SK-N-DZ (cell line): ENCODE measurements around the gene OGFOD2.

Experiments
- DNase-seq: peaks from one replicate; pipeline ENCODE4 v3.0.0-alpha.2; 2015; ENCODE audit warnings: low spot score

OGFOD2 gene

GRCh38 chr12:122988612-122989212 is 13.7 kb downstream of the OGFOD2 start:
- no peak for DNase-seq

DNA sequence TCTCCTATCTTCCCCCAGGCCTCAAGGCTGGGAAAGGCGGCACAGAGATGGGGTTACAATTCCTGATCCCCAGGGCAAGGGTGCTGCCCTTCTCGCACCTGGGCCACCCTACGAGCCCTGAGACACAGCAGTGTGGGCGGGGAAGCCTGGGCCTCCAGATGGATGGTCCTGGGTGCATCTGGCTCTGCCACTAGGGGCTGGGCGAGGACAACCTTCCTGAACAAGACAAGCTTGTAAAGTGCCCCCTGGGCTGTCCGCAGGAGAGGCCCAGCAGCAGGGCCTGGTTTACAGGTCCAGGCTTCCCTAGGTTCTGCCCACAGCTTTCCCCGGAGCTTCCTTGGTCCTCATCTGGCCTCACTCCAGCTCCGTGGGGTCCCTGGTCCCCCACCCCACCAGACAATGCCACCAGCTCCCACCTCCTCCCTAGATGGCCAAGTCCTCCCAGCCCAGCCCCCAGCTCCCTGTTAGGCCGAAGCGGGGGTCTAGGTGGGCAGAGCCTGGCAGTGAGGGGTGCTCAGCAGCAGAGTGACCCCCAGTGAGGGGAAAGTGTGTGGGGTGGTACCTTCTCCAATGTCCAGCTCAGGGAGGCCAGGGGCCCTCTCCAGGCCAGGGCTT is 14.3 kb downstream of the OGFOD2 start:
- no peak for DNase-seq

DNA sequence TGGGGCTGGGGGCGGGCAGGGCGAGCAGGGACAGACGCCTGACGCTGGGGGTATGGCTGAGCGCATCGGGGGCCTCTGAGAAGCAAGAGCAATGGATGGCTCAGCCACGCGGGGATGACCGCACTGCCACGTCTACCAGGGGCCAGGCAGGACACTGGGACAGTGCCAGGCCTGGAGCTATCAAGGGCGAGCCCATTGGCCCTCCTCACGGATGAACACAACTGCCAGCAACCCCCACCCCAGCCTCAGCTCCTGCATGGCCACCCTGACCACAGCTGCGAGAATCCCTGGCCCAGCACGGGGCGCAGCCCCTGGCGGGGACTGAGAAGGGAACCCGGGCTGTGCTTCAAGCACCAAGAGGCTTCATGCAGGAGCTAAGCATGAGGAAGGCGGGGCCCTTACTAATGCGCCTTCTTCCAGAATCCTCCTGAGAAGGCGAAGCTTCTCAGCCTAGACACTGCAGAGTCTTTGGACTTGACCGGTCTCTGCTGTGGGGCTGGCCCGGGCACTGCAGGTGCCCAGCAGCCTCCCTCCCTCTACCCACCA is 14.9 kb downstream of the OGFOD2 start:
- DNase-seq, result no peak

DNA sequence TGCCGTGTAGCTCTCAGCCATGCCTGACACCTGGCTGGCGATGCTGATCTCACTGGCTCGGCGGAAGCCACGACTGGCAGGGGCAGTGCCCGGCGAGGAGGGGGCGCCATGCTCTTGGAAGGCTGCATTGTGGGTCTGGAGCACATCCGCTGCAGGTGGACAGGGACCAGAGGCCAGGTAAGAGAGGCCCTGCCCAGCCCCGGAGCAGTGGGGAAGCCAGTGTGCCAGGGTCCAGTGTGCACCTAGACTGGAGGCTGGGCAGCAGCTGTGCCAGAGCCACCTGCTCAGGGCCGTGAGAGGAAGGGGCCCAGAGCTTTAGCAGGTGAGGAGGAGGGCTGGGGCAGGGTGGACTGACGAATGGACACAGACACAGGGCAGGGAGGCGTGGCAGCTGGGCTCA is 15.5 kb downstream of the OGFOD2 start:
- no peak for DNase-seq

- no peak for DNase-seq
Observed at GRCh38 chr12:122990961-122991622, 16.0 kb downstream of the OGFOD2 start.

DNA sequence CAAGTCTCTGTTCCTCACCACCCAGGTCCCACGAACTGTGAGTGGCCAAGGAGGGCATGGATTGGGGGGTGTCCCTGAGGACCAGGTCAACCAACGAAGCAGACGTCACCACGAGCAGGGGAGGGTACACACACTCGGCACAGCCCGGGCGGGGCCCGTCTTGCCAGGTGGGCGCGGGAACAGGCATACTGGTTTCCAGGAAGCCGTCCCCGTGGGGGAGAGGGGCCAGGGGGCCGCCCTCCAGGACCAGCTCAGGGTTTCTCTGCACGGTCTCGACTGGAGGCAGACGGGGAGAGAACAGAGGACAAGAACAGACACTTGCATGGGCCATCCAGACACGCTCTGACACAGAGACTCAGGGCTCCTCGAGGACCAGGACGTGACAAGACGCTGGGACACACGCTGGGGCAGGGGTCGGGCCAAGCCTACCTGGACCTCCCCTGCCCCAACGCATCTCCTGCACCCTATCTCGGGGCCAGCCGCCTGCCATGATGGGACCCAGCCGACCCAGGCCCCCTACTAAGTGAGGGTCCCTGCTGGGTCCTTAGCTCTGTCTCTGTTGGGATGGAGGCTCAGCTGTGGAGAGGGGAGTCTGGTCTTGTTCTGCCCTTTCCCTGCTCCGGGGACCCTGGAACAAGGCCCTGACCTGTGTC is 16.7 kb downstream of the OGFOD2 start:
- DNase-seq, result no peak

GRCh38 chr12:122992386-122992785 is 17.3 kb downstream of the OGFOD2 start:
- DNase-seq, result no peak

DNA sequence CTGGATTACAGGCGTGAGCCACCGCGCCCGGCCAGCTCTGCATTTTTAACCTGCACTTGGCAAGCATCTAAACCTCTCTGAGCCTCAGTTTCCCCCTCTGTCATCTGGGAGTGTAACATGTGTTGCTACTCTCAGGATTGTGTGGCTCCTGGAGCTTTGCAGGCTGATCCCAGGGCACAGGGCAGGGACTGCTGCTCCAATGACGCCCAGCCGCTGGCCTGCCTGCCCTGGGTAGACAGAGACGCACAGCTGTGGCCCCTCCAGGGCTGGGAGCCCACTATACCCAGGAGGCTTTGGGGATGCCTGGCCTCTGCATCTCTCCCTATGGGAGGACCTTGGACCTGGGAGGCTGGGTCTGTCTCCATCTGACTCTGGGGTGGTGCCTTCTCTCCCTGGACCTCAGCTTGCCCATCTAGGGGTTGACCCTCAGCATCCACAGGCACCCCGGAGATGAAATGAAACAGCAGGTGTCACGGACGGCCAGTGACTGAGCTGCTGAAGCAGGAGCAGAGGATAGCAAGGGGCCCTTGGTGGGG is 19.2 kb downstream of the OGFOD2 start:
- DNase-seq, result no peak

DNA sequence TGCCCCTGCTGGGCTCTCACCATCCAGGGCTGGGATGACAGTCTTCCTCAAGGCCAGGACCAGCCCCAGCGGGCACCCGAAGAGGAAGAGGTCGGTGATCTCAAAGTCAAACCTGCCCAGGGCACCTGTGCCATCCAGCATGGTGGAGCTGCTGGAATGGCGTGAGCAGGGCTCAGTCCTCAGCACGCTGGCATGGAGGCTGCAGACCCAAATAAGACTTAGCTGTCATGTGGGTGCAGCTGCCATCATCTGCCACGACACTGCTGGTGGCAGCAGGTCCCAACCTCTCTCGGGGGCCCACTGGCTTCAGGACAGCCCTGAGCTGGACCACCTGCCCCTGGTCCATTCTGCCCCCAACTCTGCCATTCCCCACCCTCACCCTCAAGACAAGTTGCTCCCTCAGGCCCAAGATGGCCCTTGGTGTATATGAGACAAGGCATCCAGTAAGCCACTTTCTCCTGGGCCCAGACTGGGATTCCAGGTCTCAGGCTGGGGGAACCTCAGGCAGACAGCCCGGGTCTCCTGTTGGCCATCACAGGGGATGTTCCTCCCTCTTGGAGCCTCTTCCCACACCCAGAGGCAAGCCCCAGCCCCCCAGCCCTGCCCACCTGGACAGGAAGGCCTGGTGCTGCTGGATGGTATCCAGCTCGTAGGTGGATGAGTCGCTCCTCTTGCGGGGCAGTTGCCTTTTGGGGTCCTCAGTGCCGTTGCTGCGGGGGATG is 19.9 kb downstream of the OGFOD2 start:
- no peak for DNase-seq

- DNase-seq, result no peak
Observed at GRCh38 chr12:122995503-122996187, 20.6 kb downstream of the OGFOD2 start.

GRCh38 chr12:122996188-122996601 is 21.2 kb downstream of the OGFOD2 start:
- DNase-seq, result no peak

GRCh38 chr12:122996621-122997342 is 21.7 kb downstream of the OGFOD2 start:
- no peak for DNase-seq

DNA sequence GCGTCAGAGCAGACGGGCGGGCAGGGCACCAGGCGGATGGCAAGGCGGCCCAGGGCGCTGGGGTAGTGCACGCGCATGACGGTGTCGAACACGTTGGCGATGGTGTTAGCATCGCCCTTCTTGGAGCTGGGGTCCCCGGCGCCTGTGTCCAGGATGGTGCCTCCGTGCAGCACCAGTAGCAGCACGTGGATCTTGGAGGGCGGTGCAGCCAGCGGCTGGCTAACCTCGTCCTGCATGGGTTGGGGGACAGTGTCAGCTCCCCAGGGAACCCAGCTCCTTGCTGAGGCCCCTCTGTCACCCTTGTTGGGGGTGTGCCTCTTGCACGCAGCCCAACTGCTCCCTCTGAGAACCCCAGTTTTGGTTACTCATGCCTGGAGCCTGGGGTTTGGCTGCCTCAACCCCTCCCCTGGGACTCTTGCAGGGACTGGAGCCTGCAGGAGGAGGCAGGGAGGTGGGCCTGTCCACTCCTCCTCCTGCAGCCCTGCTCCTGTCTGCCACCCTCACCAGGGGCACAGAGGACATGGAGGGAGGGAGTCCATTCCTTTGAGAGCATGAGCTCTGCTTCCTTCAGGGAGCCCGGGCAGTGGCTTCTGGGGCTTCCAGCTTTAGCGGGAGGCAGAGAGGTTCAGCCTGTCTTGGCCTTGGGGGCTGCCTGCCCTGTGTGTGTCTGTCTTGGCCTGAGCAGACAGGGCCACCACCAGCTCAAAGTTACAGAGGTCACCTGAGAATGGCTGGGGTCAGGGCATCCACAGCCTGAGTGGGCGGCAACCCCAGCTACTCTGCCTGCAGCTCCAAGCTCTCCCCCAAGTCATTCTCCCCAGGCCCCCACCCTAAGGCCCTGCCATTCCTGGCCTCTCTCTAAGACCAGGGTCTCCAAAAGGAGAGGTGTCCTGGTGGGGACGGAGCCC is 22.6 kb downstream of the OGFOD2 start:
- DNase-seq, result no peak

GRCh38 chr12:122998316-122998715 is 23.3 kb downstream of the OGFOD2 start:
- DNase-seq, result no peak

GRCh38 chr12:122999196-122999946 is 24.3 kb downstream of the OGFOD2 start:
- DNase-seq, result no peak

- DNase-seq, result no peak
Observed at GRCh38 chr12:122999986-123000420, 25.0 kb downstream of the OGFOD2 start.

- no peak for DNase-seq
Observed at GRCh38 chr12:123000578-123000977, 25.5 kb downstream of the OGFOD2 start.

GRCh38 chr12:123001464-123001863 is 26.4 kb downstream of the OGFOD2 start:
- DNase-seq, result no peak
